ENCODE data around the gene MSI2.

MSI2 gene

GRCh38 chr17:57226793-57227192, 29.5 kb upstream of the MSI2 start:
- H3K27me3 ChIP-seq (ENCODE audit: control insufficient read depth, insufficient read depth, low read length) = no peaks in the 10 kb centered on the region
- no peaks in the 10 kb centered on the region for H3K4me1 ChIP-seq (ENCODE audit: control insufficient read depth, insufficient read depth, low read length)
- no peak overlapping the region for H3K9ac ChIP-seq (ENCODE audit: low read depth, low read length)
- no peaks in the 10 kb centered on the region for H3K36me3 ChIP-seq (ENCODE audit: insufficient read depth, low read length)
- no peaks in the 10 kb centered on the region for H3K9me3 ChIP-seq (replicated peaks; ENCODE audit: low read length)
- H3K4me3 ChIP-seq (ENCODE audit: low read length) = no peak overlapping the region
- no peak overlapping the region for H3K4me2 ChIP-seq (ENCODE audit: low read length)

GRCh38 chr17:57228911-57229310, 27.4 kb upstream of the MSI2 start:
- Histone ChIP-seq H3K9me3 (replicated peaks; ENCODE audit: low read length) (no peaks in the 10 kb centered on the region), H3K9ac (ENCODE audit: low read depth, low read length) (no peak overlapping the region), H3K36me3 (ENCODE audit: insufficient read depth, low read length) (no peaks in the 10 kb centered on the region), H3K27me3 (ENCODE audit: control insufficient read depth, insufficient read depth, low read length) (no peaks in the 10 kb centered on the region), H3K4me3 (ENCODE audit: low read length) (no peak overlapping the region), H3K4me1 (ENCODE audit: control insufficient read depth, insufficient read depth, low read length) (no peaks in the 10 kb centered on the region), H3K4me2 (ENCODE audit: low read length) (no peak overlapping the region)

- H3K4me1 ChIP-seq (ENCODE audit: control insufficient read depth, insufficient read depth, low read length) = no peaks in the 10 kb centered on the region
- H3K36me3 ChIP-seq (ENCODE audit: insufficient read depth, low read length) = no peaks in the 10 kb centered on the region
- H3K9ac ChIP-seq (ENCODE audit: low read depth, low read length) = no peak overlapping the region
- H3K27me3 ChIP-seq (ENCODE audit: control insufficient read depth, insufficient read depth, low read length) = no peaks in the 10 kb centered on the region
- H3K9me3 ChIP-seq (replicated peaks; ENCODE audit: low read length) = no peaks in the 10 kb centered on the region
- H3K4me2 ChIP-seq (ENCODE audit: low read length) = no peak overlapping the region
- no peak overlapping the region for H3K4me3 ChIP-seq (ENCODE audit: low read length)
These were observed 22.1 kb upstream of the MSI2 start for GRCh38 chr17:57234061-57234738.

- H3K4me3 ChIP-seq (ENCODE audit: low read length) = no peak overlapping the region
- H3K4me1 ChIP-seq (ENCODE audit: control insufficient read depth, insufficient read depth, low read length) = no peaks in the 10 kb centered on the region
- H3K27me3 ChIP-seq (ENCODE audit: control insufficient read depth, insufficient read depth, low read length) = no peaks in the 10 kb centered on the region
- H3K36me3 ChIP-seq (ENCODE audit: insufficient read depth, low read length) = no peaks in the 10 kb centered on the region
- H3K9me3 ChIP-seq (replicated peaks; ENCODE audit: low read length) = no peaks in the 10 kb centered on the region
- no peak overlapping the region for H3K9ac ChIP-seq (ENCODE audit: low read depth, low read length)
- H3K4me2 ChIP-seq (ENCODE audit: low read length) = no peak overlapping the region
These were observed 21.6 kb upstream of the MSI2 start for GRCh38 chr17:57234739-57235092.

- Histone ChIP-seq H3K4me1 (ENCODE audit: control insufficient read depth, insufficient read depth, low read length) (no peaks in the 10 kb centered on the region), H3K9me3 (replicated peaks; ENCODE audit: low read length) (no peaks in the 10 kb centered on the region), H3K36me3 (ENCODE audit: insufficient read depth, low read length) (no peaks in the 10 kb centered on the region), H3K4me2 (ENCODE audit: low read length) (no peak overlapping the region), H3K9ac (ENCODE audit: low read depth, low read length) (no peak overlapping the region), H3K4me3 (ENCODE audit: low read length) (no peak overlapping the region), H3K27me3 (ENCODE audit: control insufficient read depth, insufficient read depth, low read length) (no peaks in the 10 kb centered on the region)
These were observed 21.2 kb upstream of the MSI2 start for GRCh38 chr17:57235124-57235523.

- Histone ChIP-seq H3K4me2 (ENCODE audit: low read length) (no peak overlapping the region), H3K9ac (ENCODE audit: low read depth, low read length) (no peak overlapping the region)
These were observed 19.5 kb upstream of the MSI2 start for GRCh38 chr17:57236686-57237299.

GRCh38 chr17:57240648-57241047, 15.7 kb upstream of the MSI2 start:
- Histone ChIP-seq H3K27me3 (ENCODE audit: control insufficient read depth, insufficient read depth, low read length) (no peaks in the 10 kb centered on the region), H3K9ac (ENCODE audit: low read depth, low read length) (no peak overlapping the region)

More at GRCh38 chr17:57236686-57237299, 19.5 kb upstream of the MSI2 start:
- Histone ChIP-seq H3K36me3 (ENCODE audit: insufficient read depth, low read length) (no peaks in the 10 kb centered on the region), H3K4me1 (ENCODE audit: control insufficient read depth, insufficient read depth, low read length) (no peaks in the 10 kb centered on the region), H3K9me3 (replicated peaks; ENCODE audit: low read length) (no peaks in the 10 kb centered on the region), H3K27me3 (ENCODE audit: control insufficient read depth, insufficient read depth, low read length) (no peaks in the 10 kb centered on the region), H3K4me3 (ENCODE audit: low read length) (no peak overlapping the region)

GRCh38 chr17:57242148-57242547, 14.2 kb upstream of the MSI2 start:
- no peaks in the 10 kb centered on the region for H3K36me3 ChIP-seq (ENCODE audit: insufficient read depth, low read length)
- H3K4me2 ChIP-seq (ENCODE audit: low read length) = no peak overlapping the region
- H3K9me3 ChIP-seq (replicated peaks; ENCODE audit: low read length) = no peaks in the 10 kb centered on the region
- H3K4me3 ChIP-seq (ENCODE audit: low read length) = no peak overlapping the region
- H3K9ac ChIP-seq (ENCODE audit: low read depth, low read length) = no peak overlapping the region
- H3K27me3 ChIP-seq (ENCODE audit: control insufficient read depth, insufficient read depth, low read length) = no peaks in the 10 kb centered on the region
- no peaks in the 10 kb centered on the region for H3K4me1 ChIP-seq (ENCODE audit: control insufficient read depth, insufficient read depth, low read length)

More at GRCh38 chr17:57240648-57241047, 15.7 kb upstream of the MSI2 start:
- Histone ChIP-seq H3K36me3 (ENCODE audit: insufficient read depth, low read length) (no peaks in the 10 kb centered on the region), H3K4me3 (ENCODE audit: low read length) (no peak overlapping the region), H3K4me1 (ENCODE audit: control insufficient read depth, insufficient read depth, low read length) (no peaks in the 10 kb centered on the region), H3K4me2 (ENCODE audit: low read length) (no peak overlapping the region), H3K9me3 (replicated peaks; ENCODE audit: low read length) (no peaks in the 10 kb centered on the region)

GRCh38 chr17:57243171-57243622, 13.1 kb upstream of the MSI2 start:
- H3K4me2 ChIP-seq (ENCODE audit: low read length) = no peak overlapping the region
- H3K4me3 ChIP-seq (ENCODE audit: low read length) = no peak overlapping the region
- H3K9ac ChIP-seq (ENCODE audit: low read depth, low read length) = no peak overlapping the region
- no peaks in the 10 kb centered on the region for H3K4me1 ChIP-seq (ENCODE audit: control insufficient read depth, insufficient read depth, low read length)
- no peaks in the 10 kb centered on the region for H3K36me3 ChIP-seq (ENCODE audit: insufficient read depth, low read length)
- no peaks in the 10 kb centered on the region for H3K9me3 ChIP-seq (replicated peaks; ENCODE audit: low read length)
- no peaks in the 10 kb centered on the region for H3K27me3 ChIP-seq (ENCODE audit: control insufficient read depth, insufficient read depth, low read length)

- Histone ChIP-seq H3K4me3 (ENCODE audit: low read length) (no peak overlapping the region), H3K9me3 (replicated peaks; ENCODE audit: low read length) (no peaks in the 10 kb centered on the region), H3K36me3 (ENCODE audit: insufficient read depth, low read length) (no peaks in the 10 kb centered on the region), H3K4me1 (ENCODE audit: control insufficient read depth, insufficient read depth, low read length) (no peaks in the 10 kb centered on the region), H3K4me2 (ENCODE audit: low read length) (no peak overlapping the region), H3K9ac (ENCODE audit: low read depth, low read length) (no peak overlapping the region), H3K27me3 (ENCODE audit: control insufficient read depth, insufficient read depth, low read length) (no peaks in the 10 kb centered on the region)
These were observed 10.5 kb upstream of the MSI2 start for GRCh38 chr17:57245786-57246185.

GRCh38 chr17:57246257-57246656, 10.1 kb upstream of the MSI2 start:
- H3K4me2 ChIP-seq (ENCODE audit: low read length) = no peak overlapping the region
- H3K9ac ChIP-seq (ENCODE audit: low read depth, low read length) = no peak overlapping the region
- peaks cover 3% of the 10 kb centered on the region for H3K9me3 ChIP-seq (replicated peaks; ENCODE audit: low read length)
- no peaks in the 10 kb centered on the region for H3K27me3 ChIP-seq (ENCODE audit: control insufficient read depth, insufficient read depth, low read length)
- no peaks in the 10 kb centered on the region for H3K4me1 ChIP-seq (ENCODE audit: control insufficient read depth, insufficient read depth, low read length)
- H3K4me3 ChIP-seq (ENCODE audit: low read length) = no peak overlapping the region
- no peaks in the 10 kb centered on the region for H3K36me3 ChIP-seq (ENCODE audit: insufficient read depth, low read length)

GRCh38 chr17:57247261-57247660, 9.1 kb upstream of the MSI2 start:
- no peaks in the 10 kb centered on the region for H3K4me1 ChIP-seq (ENCODE audit: control insufficient read depth, insufficient read depth, low read length)
- no peak overlapping the region for H3K4me2 ChIP-seq (ENCODE audit: low read length)
- peaks cover 3% of the 10 kb centered on the region for H3K9me3 ChIP-seq (replicated peaks; ENCODE audit: low read length)
- H3K27me3 ChIP-seq (ENCODE audit: control insufficient read depth, insufficient read depth, low read length) = no peaks in the 10 kb centered on the region
- H3K9ac ChIP-seq (ENCODE audit: low read depth, low read length) = no peak overlapping the region
- H3K4me3 ChIP-seq (ENCODE audit: low read length) = no peak overlapping the region
- H3K36me3 ChIP-seq (ENCODE audit: insufficient read depth, low read length) = no peaks in the 10 kb centered on the region

Data from skeletal muscle satellite cell (primary cell).